ENCODE measurements around the gene FNIP2. TPM values are rescaled to one million over a fixed set of nuclear protein-coding genes. Genes with fewer than 3 reads are reported as not detected.
A peak's percentile ranks its signal among the peaks of the same experiment; 100 is the strongest.

Gene FNIP2
- total and polyA plus RNA-seq, 9 of the 15 experiments (the other 6 are each of a cell fraction or from before 2014, with no cell fraction given): 1.7 to 15.5 (median 8.3) TPM

DNA sequence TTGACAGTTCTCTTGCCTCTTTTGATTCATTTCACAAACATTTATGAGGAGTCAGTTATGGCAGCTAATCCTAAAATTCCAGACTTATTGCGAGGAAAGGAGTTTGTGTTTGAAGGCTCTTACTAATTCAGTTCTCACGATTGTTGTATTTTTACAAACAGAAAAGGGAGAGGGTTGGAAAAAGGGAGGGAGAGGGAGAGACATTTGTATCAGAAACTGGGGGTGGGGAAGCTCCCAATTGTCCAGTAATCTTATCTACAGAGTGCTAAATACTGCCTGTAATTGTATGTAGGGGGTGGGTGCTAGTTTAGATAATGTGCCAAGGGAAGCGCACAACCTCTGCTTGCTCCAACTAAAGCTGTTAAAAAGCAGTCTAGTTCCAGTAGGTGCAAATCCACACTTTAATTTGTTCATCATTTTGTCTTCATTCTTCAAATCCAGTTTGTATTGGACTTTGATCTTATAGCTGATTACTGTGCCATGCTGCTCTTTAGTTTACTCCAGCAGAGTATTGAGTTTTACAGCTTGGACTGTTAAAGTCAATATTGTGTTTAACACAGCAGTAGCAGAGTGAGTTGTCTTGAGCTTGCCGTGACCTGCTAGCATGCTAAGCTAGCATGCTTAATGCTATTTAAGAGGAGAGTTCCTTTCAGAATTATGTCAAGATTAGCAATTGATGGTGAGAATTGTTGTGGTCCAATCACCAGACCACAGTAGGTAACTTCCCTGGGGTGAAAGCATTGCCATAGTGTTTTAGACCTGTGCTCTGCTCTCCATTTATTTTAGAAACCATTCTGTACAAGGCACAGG lies 13.9 kb downstream of the FNIP2 start (continued):
- TF ChIP-seq HBP1 (CRISPR knock-in tag; IDR thresholded peaks at IDR 0.05) (no peak), ZNF3 (CRISPR knock-in tag; IDR thresholded peaks at IDR 0.05) (no peak), HMGN3 (IDR thresholded peaks at IDR 0.05; ENCODE audit: borderline replicate concordance, extremely low read depth, insufficient read length, low read depth, low read length) (no peak), ZFX (CRISPR knock-in tag; IDR thresholded peaks at IDR 0.05) (no peak), MTA1 (IDR thresholded peaks at IDR 0.05; ENCODE audit: borderline replicate concordance) (no peak), SRSF7 (optimal IDR thresholded peaks at IDR 0.05; ENCODE audit: low read depth, low read length) (no peak), FOXO4 (CRISPR knock-in tag; IDR thresholded peaks at IDR 0.05) (no peak), ZNF224 (CRISPR knock-in tag; IDR thresholded peaks at IDR 0.05) (no peak), ARID1B (IDR thresholded peaks at IDR 0.05) (peak; percentile 51), MEIS2 (IDR thresholded peaks at IDR 0.05; ENCODE audit: partially characterized antibody) (peak; percentile 40), DDX20 (tag; IDR thresholded peaks at IDR 0.05; ENCODE audit: low read depth) (no peak), MTA2 (IDR thresholded peaks at IDR 0.05; ENCODE audit: low read depth) (no peak), CBFA2T3 (IDR thresholded peaks at IDR 0.05) (peak; percentile 57; the same call in 1 of the 2 replicates), ELF4 (CRISPR knock-in tag; IDR thresholded peaks at IDR 0.05) (no peak), HMBOX1 (IDR thresholded peaks at IDR 0.05) (peak; percentile 69; the same call in 1 of the 2 replicates), EWSR1 (IDR thresholded peaks at IDR 0.05; ENCODE audit: borderline replicate concordance, low read depth, partially characterized antibody) (no peak), MBD2 (IDR thresholded peaks at IDR 0.05; ENCODE audit: borderline replicate concordance, low read depth) (no peak), CREM (IDR thresholded peaks at IDR 0.05; ENCODE audit: low read depth) (no peak), ZNF253 (CRISPR knock-in tag; conservative IDR thresholded peaks at IDR 0.05) (no peak), CBX8 (IDR thresholded peaks at IDR 0.05; ENCODE audit: borderline replicate concordance, extremely low read depth, low read depth, low read length, poor library complexity, severe bottlenecking) (no peak), FUS (optimal IDR thresholded peaks at IDR 0.05; ENCODE audit: low read depth, low read length) (no peak)
- TF ChIP-seq, protein P1, sequence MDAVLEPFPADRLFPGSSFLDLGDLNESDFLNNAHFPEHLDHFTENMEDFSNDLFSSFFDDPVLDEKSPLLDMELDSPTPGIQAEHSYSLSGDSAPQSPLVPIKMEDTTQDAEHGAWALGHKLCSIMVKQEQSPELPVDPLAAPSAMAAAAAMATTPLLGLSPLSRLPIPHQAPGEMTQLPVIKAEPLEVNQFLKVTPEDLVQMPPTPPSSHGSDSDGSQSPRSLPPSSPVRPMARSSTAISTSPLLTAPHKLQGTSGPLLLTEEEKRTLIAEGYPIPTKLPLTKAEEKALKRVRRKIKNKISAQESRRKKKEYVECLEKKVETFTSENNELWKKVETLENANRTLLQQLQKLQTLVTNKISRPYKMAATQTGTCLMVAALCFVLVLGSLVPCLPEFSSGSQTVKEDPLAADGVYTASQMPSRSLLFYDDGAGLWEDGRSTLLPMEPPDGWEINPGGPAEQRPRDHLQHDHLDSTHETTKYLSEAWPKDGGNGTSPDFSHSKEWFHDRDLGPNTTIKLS (IDR thresholded peaks at IDR 0.05; ENCODE audit: borderline replicate concordance, low read depth): no peak
- TF ChIP-seq, protein P2, sequence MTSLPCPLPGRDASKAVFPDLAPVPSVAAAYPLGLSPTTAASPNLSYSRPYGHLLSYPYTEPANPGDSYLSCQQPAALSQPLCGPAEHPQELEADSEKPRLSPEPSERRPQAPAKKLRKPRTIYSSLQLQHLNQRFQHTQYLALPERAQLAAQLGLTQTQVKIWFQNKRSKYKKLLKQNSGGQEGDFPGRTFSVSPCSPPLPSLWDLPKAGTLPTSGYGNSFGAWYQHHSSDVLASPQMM (CRISPR knock-in tag; IDR thresholded peaks at IDR 0.05): no peak

All from K562 (cell line).